ENCODE results near the gene HEPACAM. TPM values are rescaled to one million over a fixed set of nuclear protein-coding genes. Genes with fewer than 3 reads are reported as not detected.
A peak's percentile ranks its signal among the peaks of the same experiment; 100 is the strongest.

HEPACAM gene
- total RNA-seq, 6 donors from 2014 or later = 0.14 TPM; not detected in 5

DNA sequence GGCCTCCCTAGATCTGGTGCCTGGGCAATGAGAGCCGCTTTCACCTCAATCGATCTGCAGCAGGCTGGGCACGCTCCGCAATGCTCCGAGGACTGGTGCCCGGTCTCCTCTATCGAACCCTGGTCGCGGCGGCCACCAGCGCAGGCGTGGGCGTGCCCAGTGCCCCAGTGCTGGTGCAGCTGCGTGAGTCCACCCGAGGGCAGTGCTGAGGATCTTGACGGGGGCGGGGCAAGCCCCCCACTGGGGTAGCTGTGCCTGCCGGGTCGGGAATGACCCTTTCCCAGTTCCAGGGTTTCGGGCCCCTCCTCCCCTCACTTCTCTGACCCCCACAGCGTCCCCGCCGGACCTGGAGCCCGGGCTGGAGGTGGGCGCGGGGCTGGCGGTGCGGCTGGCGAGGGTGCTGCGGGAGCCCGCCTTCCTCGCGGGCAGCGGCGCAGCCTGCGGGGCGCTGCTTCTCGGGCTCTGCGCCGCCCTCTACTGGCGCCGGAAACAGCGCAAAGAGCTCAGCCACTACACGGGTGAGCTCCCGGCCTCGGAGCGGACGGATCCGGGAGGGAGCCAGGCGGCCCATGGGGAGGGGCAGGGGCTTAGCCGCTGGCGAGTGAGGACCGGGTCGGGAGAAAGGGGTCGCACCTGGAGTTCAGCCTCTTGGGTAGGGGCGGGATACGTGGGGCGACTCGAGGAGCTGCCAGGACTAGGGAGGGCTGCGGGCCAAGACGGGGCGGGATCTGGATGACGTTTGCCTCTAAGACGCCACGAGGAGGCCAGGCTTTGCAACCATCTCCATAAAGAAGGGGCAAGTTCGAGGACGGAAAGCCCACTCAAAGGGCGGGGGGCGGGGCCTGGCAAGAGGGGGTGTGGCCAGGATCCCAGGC lies 59.7 kb downstream of the HEPACAM start:
- Histone ChIP-seq H3K4me1 (peaks cover 16 to 28% (median 26%) of the 10 kb centered on the region in 4 donors), H3K4me3 (peak overlapping the region; percentile 30 to 66 (median 58)), H3K27me3 (peaks cover 0 to 4% (median 0%) of the 10 kb centered on the region in 4 donors), H3K9me3 (no peaks in the 10 kb centered on the region), H3K27ac (peak overlapping the region; percentile 86 to 96 (median 89)), H3K36me3 (no peaks in the 10 kb centered on the region)
- 0 to 1% methylated on average over 27 to 62 of the region's 69 CpGs for WGBS, 2 donors
- ATAC-seq (ENCODE audit: low FRiP score in 2 of 2) (peak; percentile 91 to 96), DNase-seq (peak; percentile 86 to 95)
- TF ChIP-seq, protein P1, sequence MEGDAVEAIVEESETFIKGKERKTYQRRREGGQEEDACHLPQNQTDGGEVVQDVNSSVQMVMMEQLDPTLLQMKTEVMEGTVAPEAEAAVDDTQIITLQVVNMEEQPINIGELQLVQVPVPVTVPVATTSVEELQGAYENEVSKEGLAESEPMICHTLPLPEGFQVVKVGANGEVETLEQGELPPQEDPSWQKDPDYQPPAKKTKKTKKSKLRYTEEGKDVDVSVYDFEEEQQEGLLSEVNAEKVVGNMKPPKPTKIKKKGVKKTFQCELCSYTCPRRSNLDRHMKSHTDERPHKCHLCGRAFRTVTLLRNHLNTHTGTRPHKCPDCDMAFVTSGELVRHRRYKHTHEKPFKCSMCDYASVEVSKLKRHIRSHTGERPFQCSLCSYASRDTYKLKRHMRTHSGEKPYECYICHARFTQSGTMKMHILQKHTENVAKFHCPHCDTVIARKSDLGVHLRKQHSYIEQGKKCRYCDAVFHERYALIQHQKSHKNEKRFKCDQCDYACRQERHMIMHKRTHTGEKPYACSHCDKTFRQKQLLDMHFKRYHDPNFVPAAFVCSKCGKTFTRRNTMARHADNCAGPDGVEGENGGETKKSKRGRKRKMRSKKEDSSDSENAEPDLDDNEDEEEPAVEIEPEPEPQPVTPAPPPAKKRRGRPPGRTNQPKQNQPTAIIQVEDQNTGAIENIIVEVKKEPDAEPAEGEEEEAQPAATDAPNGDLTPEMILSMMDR (IDR thresholded peaks at IDR 0.05) = peak; percentile 73 to 93 (median 86)
- TF ChIP-seq POLR2AphosphoS5 (IDR thresholded peaks at IDR 0.05) (peak; percentile 37 to 58), EP300 (IDR thresholded peaks at IDR 0.05) (no peak), POLR2A (IDR thresholded peaks at IDR 0.05) (peak in 2 of 4 donors; percentile 13 to 41)

DNA sequence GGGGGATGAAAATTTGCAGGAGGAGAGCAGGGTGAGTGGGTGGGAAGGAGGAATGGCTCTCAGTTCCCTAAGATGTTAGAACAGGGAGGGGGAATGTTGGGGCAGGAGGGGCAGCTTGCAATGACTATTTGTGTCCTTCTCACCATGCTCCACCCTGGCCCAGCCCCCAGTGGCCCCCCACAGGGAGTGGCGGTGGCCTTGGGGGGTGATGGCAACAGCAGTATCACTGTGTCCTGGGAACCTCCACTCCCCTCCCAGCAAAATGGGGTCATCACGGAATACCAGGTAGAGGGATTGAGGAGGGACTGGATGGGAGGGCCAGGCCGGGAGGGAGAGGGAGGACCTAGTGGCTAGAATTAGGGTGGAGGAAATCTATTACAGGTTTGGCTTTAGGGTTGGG lies 60.4 kb downstream of the HEPACAM start:
- peaks cover 16 to 28% (median 23%) of the 10 kb centered on the region in 4 donors for H3K4me1 ChIP-seq
- no peaks in the 10 kb centered on the region for H3K9me3 ChIP-seq
- no peak for ATAC-seq (ENCODE audit: low FRiP score in 2 of 2)
- WGBS, 2 donors = 57 to 66% methylated on average over 3 of the region's 3 CpGs
- H3K27me3 ChIP-seq = peaks cover 0 to 4% (median under 1%) of the 10 kb centered on the region in 4 donors
- TF ChIP-seq EP300 (IDR thresholded peaks at IDR 0.05) = no peak
- TF ChIP-seq, protein P1 (IDR thresholded peaks at IDR 0.05) = no peak
- TF ChIP-seq POLR2AphosphoS5 (IDR thresholded peaks at IDR 0.05) = no peak
- no peak for TF ChIP-seq POLR2A (IDR thresholded peaks at IDR 0.05)
- no peak overlapping the region for H3K27ac ChIP-seq
- H3K4me3 ChIP-seq = peak overlapping the region in 1 of 4 donors; percentile 65
- H3K36me3 ChIP-seq = no peaks in the 10 kb centered on the region
- no peak for DNase-seq

DNA sequence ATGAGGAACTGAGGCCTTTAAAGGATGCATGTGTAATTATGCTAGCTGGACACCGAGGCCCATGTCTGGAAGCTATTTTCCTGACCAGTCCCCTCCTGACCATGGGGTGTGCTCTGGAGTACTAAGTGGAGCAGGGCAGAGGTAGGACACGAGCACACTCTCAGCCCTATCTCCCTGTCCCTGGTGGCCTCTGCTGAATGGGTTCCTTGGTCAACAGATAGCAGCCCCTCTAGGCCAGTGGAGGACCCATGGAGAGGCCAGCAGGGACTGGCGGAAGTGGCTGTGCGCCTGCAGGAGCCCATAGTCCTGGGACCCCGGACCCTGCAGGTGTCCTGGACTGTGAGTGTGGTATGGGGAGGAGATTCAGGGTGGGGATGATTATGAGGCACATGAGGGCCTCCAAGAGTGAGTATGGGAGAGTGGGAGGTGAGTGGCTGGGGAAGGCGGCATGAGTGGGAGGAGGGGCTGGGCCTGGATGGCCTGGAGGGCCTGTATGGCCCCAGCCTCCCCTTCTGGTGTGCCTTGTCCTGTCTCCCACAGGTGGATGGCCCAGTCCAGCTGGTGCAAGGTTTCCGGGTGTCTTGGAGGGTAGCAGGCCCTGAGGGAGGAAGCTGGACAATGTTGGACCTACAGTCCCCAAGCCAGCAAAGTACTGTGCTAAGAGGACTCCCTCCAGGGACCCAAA lies 61.1 kb downstream of the HEPACAM start:
- Histone ChIP-seq H3K36me3 (no peaks in the 10 kb centered on the region), H3K4me1 (peaks cover 16 to 28% (median 22%) of the 10 kb centered on the region in 4 donors), H3K27me3 (peaks cover 0 to 11% (median 3%) of the 10 kb centered on the region in 4 donors), H3K9me3 (no peaks in the 10 kb centered on the region), H3K27ac (no peak overlapping the region), H3K4me3 (no peak overlapping the region)
- TF ChIP-seq, protein P1 (IDR thresholded peaks at IDR 0.05) = no peak
- TF ChIP-seq EP300 (IDR thresholded peaks at IDR 0.05) = no peak
- no peak for TF ChIP-seq POLR2A (IDR thresholded peaks at IDR 0.05)
- no peak for TF ChIP-seq POLR2AphosphoS5 (IDR thresholded peaks at IDR 0.05)
- 79 to 91% methylated on average over 5 to 7 of the region's 7 CpGs for WGBS, 2 donors
- DNase-seq (no peak), ATAC-seq (ENCODE audit: low FRiP score in 2 of 2) (no peak)

DNA sequence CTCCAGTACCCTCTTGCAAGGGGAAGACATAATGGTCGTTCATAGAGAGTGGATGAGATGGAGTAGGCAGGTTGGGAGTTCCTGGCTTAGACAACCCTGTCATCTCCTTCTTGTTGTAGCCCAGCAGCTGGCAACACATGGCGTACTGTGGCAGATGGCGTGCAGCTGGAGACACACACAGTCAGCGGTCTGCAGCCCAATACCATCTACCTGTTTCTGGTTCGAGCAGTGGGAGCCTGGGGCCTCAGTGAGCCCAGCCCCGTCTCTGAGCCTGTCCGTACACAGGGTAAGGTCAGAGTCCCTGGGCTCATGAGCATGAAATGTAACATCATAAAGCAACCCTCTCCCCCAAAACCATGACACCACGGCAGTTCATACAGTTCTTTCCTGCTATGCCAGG lies 61.9 kb downstream of the HEPACAM start:
- no peak overlapping the region for H3K27ac ChIP-seq
- WGBS, 2 donors = 83 to 100% methylated on average over 4 to 8 of the region's 8 CpGs
- H3K36me3 ChIP-seq = no peaks in the 10 kb centered on the region
- H3K27me3 ChIP-seq = peaks cover 0 to 17% (median 6%) of the 10 kb centered on the region in 4 donors
- ATAC-seq (ENCODE audit: low FRiP score in 2 of 2) = no peak
- DNase-seq = peak in 1 of 2 donors; percentile 18
- H3K9me3 ChIP-seq = no peaks in the 10 kb centered on the region
- TF ChIP-seq EP300 (IDR thresholded peaks at IDR 0.05) (no peak), POLR2AphosphoS5 (IDR thresholded peaks at IDR 0.05) (no peak), POLR2A (IDR thresholded peaks at IDR 0.05) (no peak)
- TF ChIP-seq, protein P1 (IDR thresholded peaks at IDR 0.05) = no peak
- no peak overlapping the region for H3K4me3 ChIP-seq
- H3K4me1 ChIP-seq = peaks cover 21 to 33% (median 23%) of the 10 kb centered on the region in 4 donors

All from upper lobe of left lung (tissue), 6 donors.